Fibroblast of pulmonary artery (primary cell): Measurements from ENCODE around the gene TMEM244.

ENCODE experiments used
- DNase-seq: peaks from one replicate; pipeline ENCODE4 v3.0.0-alpha.2; 2010; ENCODE audit warnings: low read depth
- H3K4me3 ChIP-seq: replicated peaks from 2 replicates; pipeline ENCODE4 v1.5.1; 2011; ENCODE audit warnings: low read depth, mild to moderate bottlenecking, control low read depth, low read length, moderate library complexity
- TF ChIP-seq, protein P1 (sequence below): IDR thresholded peaks from 2 replicates; pipeline ENCODE4 v1.5.1; 2011; ENCODE audit warnings: mild to moderate bottlenecking, control low read depth, low read length, inconsistent platforms; ENCODE audit errors: missing control alignments

Gene TMEM244

DNA sequence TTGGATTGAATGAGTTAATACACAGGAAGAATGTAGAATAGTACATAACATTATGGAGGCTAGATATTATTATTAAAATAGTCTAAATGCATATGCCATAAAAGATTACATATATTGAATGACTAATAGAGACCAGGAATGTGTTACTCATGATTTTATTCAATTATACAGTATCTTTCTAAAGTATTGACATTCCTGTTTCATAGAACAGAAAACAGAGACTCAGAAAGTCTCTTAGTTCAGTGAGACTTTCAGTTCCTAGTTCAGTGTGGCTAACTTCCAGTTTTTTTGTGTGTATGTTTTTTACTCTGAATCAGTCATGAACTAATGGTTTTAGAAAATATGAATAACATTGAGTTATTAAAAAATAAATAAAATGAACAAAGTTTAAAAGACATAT lies 34.6 kb upstream of the TMEM244 start:
- H3K4me3 ChIP-seq = no peak overlapping the region
- TF ChIP-seq, protein P1, sequence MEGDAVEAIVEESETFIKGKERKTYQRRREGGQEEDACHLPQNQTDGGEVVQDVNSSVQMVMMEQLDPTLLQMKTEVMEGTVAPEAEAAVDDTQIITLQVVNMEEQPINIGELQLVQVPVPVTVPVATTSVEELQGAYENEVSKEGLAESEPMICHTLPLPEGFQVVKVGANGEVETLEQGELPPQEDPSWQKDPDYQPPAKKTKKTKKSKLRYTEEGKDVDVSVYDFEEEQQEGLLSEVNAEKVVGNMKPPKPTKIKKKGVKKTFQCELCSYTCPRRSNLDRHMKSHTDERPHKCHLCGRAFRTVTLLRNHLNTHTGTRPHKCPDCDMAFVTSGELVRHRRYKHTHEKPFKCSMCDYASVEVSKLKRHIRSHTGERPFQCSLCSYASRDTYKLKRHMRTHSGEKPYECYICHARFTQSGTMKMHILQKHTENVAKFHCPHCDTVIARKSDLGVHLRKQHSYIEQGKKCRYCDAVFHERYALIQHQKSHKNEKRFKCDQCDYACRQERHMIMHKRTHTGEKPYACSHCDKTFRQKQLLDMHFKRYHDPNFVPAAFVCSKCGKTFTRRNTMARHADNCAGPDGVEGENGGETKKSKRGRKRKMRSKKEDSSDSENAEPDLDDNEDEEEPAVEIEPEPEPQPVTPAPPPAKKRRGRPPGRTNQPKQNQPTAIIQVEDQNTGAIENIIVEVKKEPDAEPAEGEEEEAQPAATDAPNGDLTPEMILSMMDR = no peak
- DNase-seq = no peak

- TF ChIP-seq, protein P1 = no peak
- DNase-seq = no peak
- no peak overlapping the region for H3K4me3 ChIP-seq
Measured at GRCh38 chr6:129894921-129895320, 33.8 kb upstream of the TMEM244 start.

DNA sequence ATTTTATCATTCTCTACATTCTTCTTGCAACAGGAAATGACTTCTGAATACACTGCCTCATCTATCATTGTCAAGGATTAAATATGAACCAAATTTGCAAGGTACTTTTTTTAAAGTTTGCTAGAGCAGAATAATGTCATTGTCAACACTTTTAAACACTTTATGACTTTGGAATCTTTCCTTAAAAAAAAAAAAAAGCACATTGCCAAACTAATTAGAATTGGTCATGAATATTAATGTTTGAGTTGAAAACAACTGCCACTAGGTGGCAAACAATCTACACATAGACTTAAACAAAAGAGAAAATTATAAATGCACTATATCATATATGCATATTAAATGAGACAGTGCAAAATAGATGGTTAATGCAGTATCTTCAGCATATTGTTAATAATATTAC lies 32.5 kb upstream of the TMEM244 start:
- TF ChIP-seq, protein P1 = peak; percentile 42
- DNase-seq = peak; percentile 60
- no peak overlapping the region for H3K4me3 ChIP-seq

DNA sequence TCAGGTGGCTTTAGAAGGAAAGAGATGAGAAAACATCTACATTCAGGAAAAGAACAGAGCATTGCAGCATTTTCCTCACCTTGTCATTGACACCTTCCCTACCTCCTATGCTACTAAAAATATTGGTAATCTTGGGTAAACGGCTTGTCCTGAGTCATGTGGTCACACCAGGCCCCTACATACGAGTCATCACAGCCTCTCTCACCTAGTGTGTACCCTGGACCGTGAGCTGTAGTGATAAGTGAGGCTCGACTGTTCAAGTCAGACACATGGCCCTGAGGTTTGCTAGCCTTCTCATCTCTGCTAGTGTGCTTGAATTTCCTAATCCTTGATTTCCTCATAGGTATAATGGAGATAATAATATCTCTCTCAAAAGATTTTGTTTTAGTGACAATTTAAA lies 29.6 kb upstream of the TMEM244 start:
- no peak overlapping the region for H3K4me3 ChIP-seq
- no peak for DNase-seq
- TF ChIP-seq, protein P1 = no peak

- TF ChIP-seq, protein P1 = no peak
- DNase-seq = peak; percentile 30
- no peak overlapping the region for H3K4me3 ChIP-seq
Measured at GRCh38 chr6:129890164-129890563, 29.0 kb upstream of the TMEM244 start.

DNA sequence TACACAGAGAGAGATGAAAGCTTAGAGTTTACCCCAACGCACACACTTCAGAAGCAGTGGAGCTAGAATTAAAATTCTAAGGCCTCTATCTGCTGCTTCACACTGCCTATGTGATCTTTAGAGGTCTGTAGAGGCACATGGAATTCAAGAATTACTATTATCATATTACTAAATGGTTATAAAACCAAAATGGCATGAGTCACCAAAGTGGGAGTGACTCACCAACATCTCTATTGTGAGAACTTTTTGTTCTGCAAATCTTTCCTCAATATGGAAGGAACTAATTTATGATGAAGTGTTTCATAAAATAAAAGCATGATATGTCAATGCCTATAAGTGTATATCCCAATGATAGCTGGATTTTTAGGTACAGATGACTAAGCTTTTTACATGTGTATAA lies 28.5 kb upstream of the TMEM244 start:
- no peak overlapping the region for H3K4me3 ChIP-seq
- TF ChIP-seq, protein P1 = no peak
- peak; percentile 77 for DNase-seq

GRCh38 chr6:129886401-129887155 lies 25.5 kb upstream of the TMEM244 start:
- TF ChIP-seq, protein P1 = no peak
- no peak overlapping the region for H3K4me3 ChIP-seq
- no peak for DNase-seq
